HG03460 (cell line): ENCODE results near the gene INPP5K.

Source experiments
- ATAC-seq: cut with Tn5 transposase; IDR thresholded peaks from one replicate; pipeline ENCODE4 v1.9.1; 2021; ENCODE audit not compliant: unreplicated experiment

The INPP5K gene

GRCh38 chr17:1486802-1487695 is 29.4 kb downstream of the INPP5K start:
- ATAC-seq: no peak

DNA sequence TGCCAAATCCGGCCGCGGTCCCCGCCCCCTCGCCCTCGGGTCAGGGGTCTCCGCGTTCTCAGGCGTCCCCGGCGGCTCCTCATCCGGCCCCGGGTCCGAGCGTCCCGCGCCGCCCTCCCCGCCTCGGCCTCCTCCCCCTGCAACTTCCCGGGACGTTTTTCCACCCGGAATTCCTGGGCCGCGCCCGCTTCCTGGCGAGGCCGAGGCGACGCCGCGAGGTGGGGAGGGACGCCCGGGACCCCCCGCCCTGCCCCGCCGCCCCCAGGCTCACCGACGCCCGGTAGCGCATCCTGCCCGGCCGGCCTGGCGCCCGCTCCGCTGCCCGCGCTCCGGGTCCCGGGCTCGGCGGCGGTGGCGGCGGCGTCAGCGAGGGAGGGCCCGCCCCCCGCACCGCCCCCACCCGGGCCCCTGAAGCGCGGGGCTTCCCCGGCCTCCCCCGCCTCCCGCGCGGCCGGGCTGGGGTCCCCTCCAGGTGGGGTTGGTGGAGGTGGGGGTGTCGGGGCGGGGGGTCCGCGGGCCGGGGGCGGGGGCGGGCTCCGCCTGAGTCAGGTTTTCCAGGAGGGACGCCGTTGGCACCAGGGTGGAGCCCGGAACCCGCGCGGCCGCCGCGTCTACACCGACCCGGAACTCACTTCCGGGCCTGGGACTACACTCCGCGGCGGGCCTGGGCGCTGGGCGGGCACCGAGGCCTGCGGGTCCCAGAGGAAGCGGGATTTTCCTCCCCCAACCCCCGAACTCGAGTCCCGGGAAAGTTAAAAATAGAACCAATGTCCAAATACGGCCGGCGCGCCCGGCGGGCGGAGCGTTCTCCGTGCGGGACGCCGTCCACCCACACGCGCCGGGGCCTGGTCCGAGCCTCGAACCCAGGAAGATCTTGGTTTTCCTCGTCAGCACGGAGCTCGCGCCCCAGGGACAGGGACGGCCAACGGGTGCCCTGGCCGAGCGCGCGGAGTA is 30.7 kb downstream of the INPP5K start:
- no peak for ATAC-seq

DNA sequence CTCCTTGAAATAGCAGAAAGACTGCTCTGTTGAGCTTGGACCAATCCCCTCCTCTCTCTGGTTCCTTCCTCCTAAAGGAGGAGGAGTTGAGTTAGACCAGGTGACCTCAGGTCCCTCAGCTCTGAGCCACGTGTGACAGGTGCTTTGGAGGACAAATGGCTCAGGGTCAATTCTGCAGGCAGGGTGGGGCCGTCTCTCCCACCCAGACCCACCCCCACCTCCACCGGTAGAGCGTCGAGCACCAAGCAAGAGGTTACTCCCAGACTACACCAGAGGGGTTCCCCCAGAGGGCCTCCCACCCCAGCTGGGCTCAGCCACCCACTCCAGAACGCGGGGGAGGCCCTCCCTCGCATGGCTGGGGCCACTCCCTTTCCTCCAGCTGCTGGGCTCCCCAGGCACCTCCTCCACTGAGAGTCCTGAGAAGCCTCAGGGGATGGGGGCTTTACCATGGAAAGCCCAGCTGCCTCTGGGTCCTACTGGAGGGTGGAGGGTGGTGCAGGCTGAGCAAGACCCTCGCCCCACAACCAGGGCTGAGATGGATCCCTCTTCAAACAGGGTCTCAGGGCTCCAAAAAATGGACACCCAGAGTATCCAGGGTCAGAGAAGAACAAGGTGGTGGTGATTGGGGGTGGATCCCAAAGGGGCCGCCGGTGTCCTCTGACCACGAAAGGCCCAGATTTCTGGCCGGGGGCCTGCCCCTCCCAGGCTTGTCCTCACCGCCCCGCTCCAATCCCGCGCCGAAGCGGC is 31.6 kb downstream of the INPP5K start:
- ATAC-seq: peak; percentile 46

DNA sequence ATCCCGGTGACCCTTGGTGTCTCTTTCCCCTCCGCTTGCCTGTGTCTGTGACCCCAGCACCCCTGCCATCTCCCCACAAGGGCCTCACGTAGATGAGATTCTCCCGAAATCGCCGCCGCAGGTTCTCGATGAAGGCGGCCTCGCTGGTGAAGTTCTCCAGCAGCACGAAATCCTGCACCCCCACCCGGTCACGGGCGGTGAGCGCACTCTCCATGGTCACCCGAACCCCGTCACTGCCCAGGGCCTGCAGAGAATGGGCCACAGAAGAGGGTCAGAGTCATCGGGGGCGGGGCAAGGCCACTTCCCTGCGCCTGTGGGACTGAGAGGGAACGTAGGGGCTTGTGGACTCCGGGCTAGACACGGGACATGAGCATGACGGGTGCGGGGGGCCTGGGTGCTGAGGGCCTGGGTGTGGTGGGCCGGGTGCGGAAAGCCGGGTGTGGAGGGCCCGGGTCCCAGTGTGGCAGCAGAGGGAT is 32.3 kb downstream of the INPP5K start:
- ATAC-seq: no peak

GRCh38 chr17:1482680-1483079 is 33.7 kb downstream of the INPP5K start:
- ATAC-seq: no peak

DNA sequence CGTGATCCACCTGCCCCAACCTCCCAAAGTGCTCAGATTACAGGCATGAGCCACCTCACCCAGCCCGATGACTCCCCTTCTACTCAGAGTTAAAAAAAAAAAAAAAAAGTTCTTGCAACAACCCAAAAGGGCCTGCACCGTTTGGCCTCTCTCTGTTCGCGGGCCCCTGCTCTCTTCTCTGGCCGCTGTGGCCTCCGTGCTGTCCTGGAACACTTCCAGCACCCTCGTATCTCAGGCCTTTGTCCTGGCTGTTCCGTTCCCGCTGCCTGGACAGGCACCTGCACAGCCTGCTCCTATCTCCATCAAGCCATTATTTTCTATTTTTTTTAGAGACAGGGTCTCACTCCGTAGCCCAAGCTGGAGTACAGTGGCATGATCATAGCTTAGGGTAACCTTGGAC is 34.7 kb downstream of the INPP5K start:
- no peak for ATAC-seq

DNA sequence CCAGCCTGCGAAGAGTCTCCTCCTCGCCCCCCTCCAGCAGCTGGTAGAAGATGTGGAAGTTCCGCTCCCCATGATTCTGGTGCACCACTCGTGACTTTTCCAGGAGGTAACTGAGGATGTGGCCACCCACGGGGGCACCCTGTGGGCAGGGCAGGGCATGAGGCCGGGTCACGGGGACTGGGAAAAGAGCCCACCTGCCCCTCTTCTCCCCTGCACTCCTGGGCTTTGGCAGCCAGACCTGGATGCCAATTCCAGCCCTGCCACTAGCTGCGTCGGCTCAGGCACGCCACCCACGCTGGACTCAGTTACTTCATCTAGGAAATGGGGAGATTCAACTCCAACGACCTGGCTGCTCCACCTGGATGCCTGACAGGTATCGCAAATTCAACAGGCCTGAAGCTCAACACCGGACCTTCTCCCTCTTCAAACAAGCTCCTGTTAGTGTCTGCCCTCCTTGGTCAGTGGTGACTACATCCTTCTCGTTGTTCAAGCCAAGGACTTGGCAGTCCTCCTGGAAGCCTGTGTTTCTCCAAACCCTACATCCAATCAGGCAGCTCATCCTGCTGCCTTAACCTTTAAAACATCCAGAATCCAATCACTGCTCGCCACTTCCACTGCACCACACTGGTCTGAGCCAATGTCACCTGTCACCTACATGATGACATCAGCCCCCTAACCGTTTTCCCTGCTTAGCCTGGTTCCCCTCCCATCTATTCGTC is 35.5 kb downstream of the INPP5K start:
- ATAC-seq: no peak

DNA sequence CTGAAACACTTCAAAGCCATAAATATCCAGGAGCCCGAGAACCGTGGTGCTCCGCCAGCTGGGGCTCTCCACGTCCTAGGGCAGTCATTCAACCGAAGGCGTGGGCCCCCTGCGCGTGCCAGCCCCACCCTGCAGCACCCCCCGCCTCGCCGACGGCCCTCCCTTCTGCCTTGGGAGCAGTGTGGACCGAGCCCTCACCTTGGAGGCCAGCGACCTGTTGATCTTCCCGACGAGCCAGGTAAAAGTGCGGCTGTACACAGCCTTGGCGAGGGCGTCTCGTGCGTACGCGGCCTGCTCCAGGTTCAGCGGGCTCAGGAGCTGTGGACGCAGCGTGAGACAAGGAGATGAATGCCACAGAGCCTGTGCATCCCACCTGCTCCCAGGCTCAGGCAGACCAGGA is 38.0 kb downstream of the INPP5K start:
- ATAC-seq: no peak

- no peak for ATAC-seq
Measured at GRCh38 chr17:1475321-1475854, 41.0 kb downstream of the INPP5K start.

DNA sequence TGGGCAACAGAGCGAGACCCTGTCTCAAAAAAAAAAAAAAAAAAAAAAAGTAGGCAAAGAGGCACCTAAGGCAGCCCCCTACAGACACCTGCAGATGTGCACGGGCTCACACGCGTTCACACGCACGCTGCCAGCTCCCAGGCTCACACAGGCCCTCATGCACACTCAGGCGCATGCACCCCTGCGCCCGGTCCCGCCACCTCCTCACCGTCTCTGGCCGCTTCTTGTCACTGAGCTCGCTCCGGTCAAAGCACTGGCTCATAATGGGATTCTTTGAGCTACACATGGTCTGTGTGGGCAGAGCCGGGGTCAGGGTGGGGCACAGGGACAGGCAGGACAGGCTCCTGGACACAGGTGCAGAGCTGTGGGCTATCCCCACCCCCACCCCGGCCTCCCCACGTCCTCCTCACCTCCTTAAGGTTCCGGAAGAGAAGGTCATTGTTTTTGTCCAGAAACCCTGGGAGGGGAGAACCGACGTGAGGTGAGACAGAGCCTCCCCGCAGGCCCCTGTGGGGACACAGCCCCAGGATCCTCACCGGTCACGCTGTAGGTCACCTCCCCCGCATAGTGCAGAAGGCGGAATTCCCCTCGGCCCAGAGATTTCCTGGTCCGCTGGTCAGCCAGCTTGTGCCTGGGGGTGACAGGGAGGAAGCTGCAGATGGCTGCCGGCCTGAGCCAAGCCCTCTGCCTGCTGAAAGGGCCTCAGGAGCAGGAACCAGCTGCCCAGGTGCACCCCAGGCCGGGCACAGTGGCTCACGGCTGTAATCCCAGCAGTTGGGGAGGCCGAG is 41.8 kb downstream of the INPP5K start:
- ATAC-seq: peak; percentile 40

GRCh38 chr17:1473841-1474240 is 42.6 kb downstream of the INPP5K start:
- ATAC-seq: no peak

- no peak for ATAC-seq
Measured at GRCh38 chr17:1473170-1473569, 43.2 kb downstream of the INPP5K start.

DNA sequence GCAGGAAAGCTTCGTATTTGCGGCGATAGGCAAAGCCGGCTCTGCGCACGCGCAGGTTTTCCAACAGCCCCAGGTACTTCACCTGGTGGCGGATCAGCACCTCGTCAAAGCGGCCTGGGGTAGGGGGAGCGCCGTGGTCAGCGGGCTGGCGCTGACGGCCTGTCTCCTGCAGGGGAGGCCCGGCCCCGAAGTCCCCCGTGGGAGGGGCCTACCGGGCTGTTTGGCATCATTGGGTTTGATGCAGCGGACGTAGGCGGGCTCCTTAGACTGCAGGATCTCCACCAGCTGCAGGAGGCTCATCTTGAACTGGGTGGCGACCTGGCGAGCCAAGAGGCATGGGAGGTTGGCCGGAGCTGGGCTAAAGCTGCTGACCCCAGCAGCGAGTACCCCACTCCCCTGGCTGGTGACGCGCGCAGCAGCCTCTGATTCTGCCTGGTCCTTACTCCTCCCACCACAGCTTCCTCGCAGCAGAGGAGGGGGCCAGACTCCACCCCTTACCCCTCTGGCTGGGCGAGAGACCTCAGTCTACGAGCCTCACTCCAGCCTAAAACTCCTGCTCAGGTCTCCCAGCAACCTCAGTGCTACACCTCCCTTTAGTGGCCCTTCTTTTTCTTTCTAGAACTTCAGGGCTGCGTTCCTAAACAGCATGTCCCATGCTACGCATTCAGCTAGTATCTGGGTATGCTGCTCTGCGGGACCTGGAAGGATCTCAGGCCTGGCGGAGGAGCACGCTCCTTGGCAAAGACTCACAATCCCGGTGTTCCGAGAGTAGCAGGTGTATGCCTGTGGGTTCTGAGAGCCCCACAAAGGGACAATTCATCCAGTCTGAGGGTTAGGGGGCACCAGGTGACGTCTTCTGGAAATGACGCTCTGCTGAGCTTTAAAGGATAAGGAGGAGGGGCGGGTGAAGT is 44.2 kb downstream of the INPP5K start:
- no peak for ATAC-seq

GRCh38 chr17:1471490-1471889 is 44.9 kb downstream of the INPP5K start:
- ATAC-seq: no peak

DNA sequence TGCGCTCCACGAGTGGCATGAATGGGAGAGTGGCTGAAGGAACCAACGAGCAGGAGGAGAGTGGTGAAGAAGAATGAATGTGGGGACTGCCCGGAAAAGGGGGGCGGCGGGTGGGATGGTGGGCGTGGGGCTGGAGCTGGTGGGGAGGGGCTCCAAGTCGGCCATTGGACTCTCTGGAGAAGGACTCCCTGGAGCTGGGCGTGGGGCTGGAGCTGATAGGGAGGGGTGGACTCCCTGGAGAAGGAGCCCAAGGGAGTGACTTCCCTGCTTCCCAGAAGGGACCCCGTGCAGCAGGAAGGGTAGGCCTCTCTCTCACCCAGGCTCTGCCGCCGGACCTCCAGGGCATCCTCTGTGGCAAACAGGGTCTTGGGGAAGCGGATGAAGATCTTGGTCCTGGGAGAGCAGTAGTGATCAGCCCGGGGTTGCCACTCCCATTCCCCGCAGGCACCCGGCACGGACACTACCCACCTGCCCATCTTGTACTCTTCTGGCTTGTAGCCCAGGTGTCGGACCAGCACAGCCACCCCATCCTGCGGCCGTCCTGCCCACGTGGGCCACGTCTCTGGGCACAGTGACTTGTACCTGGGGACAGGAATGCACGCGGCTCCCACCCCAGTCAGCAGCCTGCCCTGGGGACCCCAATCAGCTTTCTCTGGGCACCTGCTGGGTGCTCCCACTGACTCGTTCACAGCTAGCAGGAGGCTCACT is 45.5 kb downstream of the INPP5K start:
- ATAC-seq: no peak

DNA sequence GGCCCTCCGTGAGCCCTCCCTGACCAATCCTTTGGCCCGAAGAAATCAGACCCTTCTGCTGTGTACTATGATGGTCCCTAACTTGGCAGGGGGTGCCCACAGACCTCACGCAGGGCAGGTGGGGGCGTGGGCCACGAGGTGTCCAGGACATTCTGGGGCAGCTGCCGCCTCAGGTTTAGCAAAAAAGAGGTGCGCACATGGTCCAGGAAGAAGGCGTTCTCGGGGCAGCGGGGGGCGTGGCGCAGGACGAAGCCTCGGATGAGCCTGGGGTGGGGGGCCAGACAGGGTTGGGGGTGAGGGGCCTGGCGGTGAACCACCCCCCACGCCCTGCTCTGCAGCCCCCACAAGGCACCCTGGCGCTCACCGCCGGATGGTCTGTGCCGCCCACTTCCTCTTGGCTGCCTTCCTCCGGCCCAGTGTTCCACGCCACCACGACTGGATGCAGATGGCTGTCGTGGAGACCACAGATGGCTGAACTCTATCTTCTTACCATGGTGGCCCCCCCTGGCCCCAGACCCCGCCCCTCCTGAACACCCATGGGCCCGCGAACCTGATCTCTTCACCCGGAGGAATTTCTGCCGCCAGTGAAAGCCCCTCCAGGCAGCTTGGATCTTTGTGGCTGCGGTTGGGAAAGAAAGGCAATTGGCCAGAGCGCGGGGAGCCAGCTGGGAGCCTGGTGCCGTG is 46.2 kb downstream of the INPP5K start:
- no peak for ATAC-seq

DNA sequence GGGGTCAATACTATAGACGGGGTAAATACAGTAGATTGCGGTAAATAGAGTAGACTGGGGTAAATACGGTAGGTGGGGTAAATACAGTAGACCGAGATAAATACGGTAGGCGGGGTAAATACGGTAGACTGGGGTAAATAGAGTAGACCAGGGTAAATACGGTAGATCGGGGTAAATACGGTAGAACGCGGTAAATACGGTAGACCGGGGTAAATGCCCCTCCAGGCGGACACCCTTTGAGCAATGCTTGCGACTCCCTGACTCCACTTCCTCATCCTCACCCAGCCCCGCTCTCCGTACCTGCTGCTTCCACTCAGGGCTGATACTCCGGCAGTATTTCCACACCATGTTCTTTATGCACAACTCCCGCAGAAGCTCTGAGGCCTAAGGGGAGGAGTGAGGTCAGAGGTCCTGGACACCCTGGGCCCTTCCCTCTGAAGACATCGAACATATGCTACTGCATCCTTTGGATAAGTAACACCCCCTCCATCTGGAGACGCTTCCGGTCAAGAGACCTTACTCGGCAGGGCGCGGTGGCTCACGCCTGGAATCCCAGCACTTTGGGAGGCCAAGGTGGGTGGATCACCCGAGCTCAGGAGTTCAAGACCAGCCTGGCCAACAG is 47.1 kb downstream of the INPP5K start:
- ATAC-seq: no peak
